ENCODE measurements around the gene TTC24.
"Not testable (repeated sequence)": the region's sequence is repeated elsewhere in the genome, so short reads cannot be mapped to it uniquely, and the experiment has no call there.

The TTC24 gene

DNA sequence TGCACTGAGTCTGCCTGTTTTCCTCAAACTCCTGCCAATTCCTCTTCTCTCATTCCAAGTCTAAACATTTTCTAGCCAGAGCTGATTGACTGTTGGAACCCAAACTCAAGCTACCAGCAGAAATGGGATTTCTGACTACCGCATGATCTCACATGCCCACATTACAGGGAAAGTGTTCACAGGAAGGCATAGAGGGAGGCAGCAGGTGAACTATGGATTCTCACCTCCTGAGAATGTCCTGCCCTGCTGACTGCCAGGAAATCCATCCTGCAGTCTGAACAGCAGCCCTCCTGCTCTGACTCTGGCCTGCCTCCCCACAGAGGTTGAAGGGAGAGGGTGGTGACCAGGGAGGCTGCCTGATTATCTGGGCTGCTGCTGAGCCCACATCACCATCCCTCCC, 29.7 kb upstream of the TTC24 start:
- H3K4me1 Mint-ChIP-seq (ENCODE audit: low read depth): peaks cover 5% of the 10 kb centered on the region
- no peaks in the 10 kb centered on the region for H3K36me3 Mint-ChIP-seq (ENCODE audit: low read depth)
- no peaks in the 10 kb centered on the region for H3K27me3 Mint-ChIP-seq
- no peak for DNase-seq
- no peak overlapping the region for H3K4me3 Mint-ChIP-seq
- no peaks in the 10 kb centered on the region for H3K9me3 Mint-ChIP-seq
- H3K27ac Mint-ChIP-seq: no peak overlapping the region

DNA sequence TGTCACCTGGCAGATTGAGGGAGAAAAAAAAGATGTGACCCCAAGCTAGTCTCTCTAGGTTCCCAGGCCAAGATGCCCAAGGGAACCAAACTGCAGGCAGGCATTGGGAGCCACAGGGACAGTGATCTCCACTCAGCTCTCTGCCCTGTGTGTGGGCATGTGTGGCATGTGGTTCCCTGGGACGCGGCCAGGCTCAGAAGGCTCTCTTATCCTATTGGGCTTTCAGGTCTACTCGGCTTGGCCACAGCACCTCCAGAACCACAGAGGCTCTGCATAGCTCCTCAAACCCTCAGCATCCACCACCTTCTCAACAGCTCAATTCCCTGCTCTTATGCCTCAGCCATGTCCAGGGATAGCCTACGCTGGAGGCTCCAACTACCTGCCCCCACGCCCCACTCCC, 29.2 kb upstream of the TTC24 start:
- H3K4me1 Mint-ChIP-seq (ENCODE audit: low read depth): peaks cover 5% of the 10 kb centered on the region
- no peak overlapping the region for H3K27ac Mint-ChIP-seq
- H3K4me3 Mint-ChIP-seq: no peak overlapping the region
- no peak for DNase-seq
- H3K9me3 Mint-ChIP-seq: no peaks in the 10 kb centered on the region
- no peaks in the 10 kb centered on the region for H3K27me3 Mint-ChIP-seq
- H3K36me3 Mint-ChIP-seq (ENCODE audit: low read depth): no peaks in the 10 kb centered on the region

DNA sequence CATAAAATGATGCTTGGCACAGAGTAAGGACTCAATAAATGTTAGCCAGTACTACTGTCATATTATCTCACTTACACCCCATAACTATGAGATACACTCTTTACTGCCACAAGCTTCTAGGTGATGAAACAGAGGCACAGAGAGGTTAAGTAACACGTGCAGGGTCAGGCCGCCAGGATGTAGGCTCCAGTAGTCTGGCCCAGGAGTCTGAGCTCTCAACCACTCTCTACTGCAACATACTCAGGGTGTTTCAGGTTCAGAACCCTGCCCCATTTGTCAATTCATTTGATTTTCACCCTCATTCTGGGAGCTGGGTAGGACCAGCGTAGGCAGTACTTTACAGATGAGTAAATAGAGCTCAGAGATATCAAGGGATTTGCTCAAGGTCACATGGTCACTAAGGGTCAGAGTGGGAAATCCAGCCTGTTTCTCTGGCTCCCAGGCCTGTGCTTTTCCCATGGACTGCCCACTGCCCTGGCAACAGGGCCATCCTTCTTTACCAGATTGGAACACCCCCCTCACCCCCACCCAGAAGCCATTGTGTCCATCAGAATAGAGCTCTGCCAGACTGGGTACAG, 28.4 kb upstream of the TTC24 start:
- no peak overlapping the region for H3K27ac Mint-ChIP-seq
- H3K4me3 Mint-ChIP-seq: no peak overlapping the region
- no peaks in the 10 kb centered on the region for H3K27me3 Mint-ChIP-seq
- DNase-seq: no peak
- H3K36me3 Mint-ChIP-seq (ENCODE audit: low read depth): no peaks in the 10 kb centered on the region
- H3K4me1 Mint-ChIP-seq (ENCODE audit: low read depth): peaks cover 5% of the 10 kb centered on the region
- no peaks in the 10 kb centered on the region for H3K9me3 Mint-ChIP-seq

DNA sequence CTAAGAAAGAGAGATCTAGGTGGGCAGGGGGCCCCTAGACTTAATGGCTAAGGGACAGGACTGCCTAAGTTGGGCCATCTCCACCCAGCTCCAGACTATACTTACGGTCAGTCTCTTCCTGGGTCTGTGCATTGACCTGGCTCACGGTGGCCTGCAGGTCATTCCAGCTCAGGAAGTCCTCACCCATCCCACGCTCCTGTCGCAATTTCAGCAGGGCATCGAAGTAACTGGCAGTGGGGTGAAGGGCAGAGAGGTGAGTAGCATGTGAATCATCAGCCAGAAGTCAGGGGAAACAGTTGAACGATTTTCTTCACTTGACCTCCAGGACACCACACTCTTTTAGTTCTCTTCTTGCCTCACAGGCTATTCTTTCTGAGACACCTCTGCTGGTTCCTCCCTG, 27.7 kb upstream of the TTC24 start:
- no peak overlapping the region for H3K4me3 Mint-ChIP-seq
- H3K27me3 Mint-ChIP-seq: no peaks in the 10 kb centered on the region
- no peaks in the 10 kb centered on the region for H3K36me3 Mint-ChIP-seq (ENCODE audit: low read depth)
- peaks cover 5% of the 10 kb centered on the region for H3K4me1 Mint-ChIP-seq (ENCODE audit: low read depth)
- no peak for DNase-seq
- no peaks in the 10 kb centered on the region for H3K9me3 Mint-ChIP-seq
- no peak overlapping the region for H3K27ac Mint-ChIP-seq

DNA sequence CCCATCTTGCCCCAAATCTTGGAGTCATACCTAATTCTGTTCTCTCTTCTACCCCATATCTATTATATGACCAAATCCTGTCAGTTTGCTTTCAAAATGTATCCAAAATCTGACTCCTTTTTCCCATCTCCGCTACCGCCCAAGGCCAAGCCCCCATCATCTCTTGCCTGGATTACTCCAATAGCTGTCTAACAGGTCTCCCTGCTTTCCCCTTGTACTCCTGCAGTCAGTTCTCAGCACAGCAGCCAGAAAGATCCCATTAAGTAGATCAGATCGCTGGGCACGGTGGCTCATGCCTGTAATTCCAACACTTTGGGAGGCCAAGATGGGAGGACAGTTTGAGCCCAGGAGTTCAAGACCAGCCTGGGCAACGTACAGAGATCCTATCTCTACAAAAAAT, 27.0 kb upstream of the TTC24 start:
- Mint-ChIP-seq H3K4me1 (ENCODE audit: low read depth) (peaks cover 5% of the 10 kb centered on the region), H3K36me3 (ENCODE audit: low read depth) (no peaks in the 10 kb centered on the region), H3K4me3 (no peak overlapping the region), H3K27me3 (no peaks in the 10 kb centered on the region), H3K9me3 (no peaks in the 10 kb centered on the region), H3K27ac (no peak overlapping the region)
- DNase-seq: no peak

DNA sequence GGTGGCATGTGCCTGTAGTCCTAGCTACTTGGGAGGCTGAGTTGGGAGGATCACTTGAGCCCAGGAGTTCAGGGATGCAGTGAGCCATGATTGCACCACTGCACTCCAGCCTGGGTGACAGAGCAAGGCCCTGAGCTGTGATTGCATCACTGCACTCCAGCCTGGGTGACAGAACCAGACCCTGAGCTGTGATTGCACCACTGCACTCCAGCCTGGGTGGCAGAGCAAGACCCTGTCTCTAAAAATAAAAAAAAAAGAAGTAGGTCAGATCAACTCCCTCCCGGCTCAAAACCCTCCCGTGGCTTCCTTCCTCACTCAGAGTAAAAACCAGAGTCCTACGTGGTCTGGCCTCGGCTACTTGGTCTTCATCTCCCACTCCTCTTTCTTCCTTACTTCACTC, 26.6 kb upstream of the TTC24 start:
- not testable (repeated sequence) for H3K4me1 Mint-ChIP-seq (ENCODE audit: low read depth); H3K27me3 Mint-ChIP-seq; H3K27ac Mint-ChIP-seq; H3K36me3 Mint-ChIP-seq (ENCODE audit: low read depth); H3K4me3 Mint-ChIP-seq; H3K9me3 Mint-ChIP-seq; DNase-seq

DNA sequence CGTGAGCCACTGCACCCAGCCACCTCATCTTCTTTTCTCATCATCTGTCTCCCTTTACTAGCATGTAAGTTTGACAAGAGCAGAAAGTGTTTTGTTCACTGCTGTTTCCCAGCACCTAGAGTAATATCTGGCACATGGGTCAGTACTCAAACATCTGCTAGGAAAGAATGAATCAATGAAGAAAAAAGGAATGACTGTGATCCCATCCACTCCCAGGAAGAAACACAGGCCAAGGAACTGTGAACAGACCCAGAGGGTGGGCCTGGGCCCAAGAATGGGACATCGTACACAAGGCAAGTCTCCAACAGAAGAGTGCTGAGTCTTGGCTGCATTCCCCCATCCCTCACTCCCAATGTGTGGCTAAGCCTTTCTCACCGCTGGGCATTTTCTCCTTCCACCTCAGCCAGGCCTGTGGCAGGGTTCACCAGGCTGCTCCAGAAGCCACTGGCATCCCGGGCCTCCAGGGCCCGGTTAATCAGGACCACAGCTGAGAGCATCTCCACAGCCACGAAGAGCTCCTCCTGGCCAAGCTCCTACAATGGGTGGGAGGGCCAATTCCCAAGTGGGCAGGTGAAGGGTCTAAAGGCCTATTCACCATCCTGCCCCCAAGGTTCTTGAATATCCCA, 25.6 kb upstream of the TTC24 start:
- Mint-ChIP-seq H3K9me3 (no peaks in the 10 kb centered on the region), H3K4me3 (no peak overlapping the region), H3K4me1 (ENCODE audit: low read depth) (peaks cover 5% of the 10 kb centered on the region), H3K27me3 (no peaks in the 10 kb centered on the region), H3K36me3 (ENCODE audit: low read depth) (no peaks in the 10 kb centered on the region), H3K27ac (no peak overlapping the region)
- no peak for DNase-seq

DNA sequence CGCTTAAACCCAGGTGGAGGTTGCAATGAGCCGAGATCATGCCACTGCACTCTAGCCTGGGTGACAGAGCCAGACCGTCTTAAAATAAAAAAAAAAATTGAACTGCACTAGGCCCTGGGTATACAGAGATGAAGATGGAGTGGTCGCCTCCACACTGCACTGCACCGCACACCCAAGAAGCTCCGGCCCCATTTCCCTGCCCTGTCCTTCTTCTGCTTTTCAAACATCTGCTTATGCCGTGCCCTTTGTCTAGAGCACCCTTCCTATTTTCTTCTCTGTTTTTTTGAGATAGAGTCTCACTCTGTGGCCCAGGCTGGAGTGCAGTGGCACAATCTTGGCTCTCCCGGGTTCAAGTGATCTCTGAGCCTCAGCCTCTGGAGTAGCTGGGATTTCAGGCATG, 24.6 kb upstream of the TTC24 start:
- no peaks in the 10 kb centered on the region for H3K36me3 Mint-ChIP-seq (ENCODE audit: low read depth)
- no peak overlapping the region for H3K4me3 Mint-ChIP-seq
- H3K4me1 Mint-ChIP-seq (ENCODE audit: low read depth): peaks cover 5% of the 10 kb centered on the region
- no peaks in the 10 kb centered on the region for H3K9me3 Mint-ChIP-seq
- H3K27ac Mint-ChIP-seq: no peak overlapping the region
- no peak for DNase-seq
- no peaks in the 10 kb centered on the region for H3K27me3 Mint-ChIP-seq

DNA sequence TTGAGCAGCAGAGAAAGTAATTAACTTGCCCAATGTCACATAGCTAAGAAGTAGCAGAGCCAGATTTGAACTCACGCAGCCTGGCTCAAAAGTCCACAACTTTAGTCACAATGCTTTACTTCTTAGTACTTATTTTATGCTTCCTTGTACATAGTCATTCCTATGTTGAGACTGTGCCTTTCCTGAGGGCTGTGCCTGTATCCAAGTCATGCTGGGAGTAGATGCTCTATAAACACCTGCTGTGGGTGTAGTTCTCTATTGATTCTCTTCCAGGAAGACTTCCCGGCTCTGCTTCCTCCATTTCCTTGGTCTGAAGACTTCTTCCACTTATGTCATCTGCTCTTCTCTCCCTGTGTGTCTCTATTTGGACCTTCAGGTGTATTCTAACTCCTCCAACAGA, 23.8 kb upstream of the TTC24 start:
- no peak overlapping the region for H3K27ac Mint-ChIP-seq
- H3K4me1 Mint-ChIP-seq (ENCODE audit: low read depth): peaks cover 5% of the 10 kb centered on the region
- DNase-seq: no peak
- no peak overlapping the region for H3K4me3 Mint-ChIP-seq
- no peaks in the 10 kb centered on the region for H3K27me3 Mint-ChIP-seq
- no peaks in the 10 kb centered on the region for H3K36me3 Mint-ChIP-seq (ENCODE audit: low read depth)
- H3K9me3 Mint-ChIP-seq: no peaks in the 10 kb centered on the region

DNA sequence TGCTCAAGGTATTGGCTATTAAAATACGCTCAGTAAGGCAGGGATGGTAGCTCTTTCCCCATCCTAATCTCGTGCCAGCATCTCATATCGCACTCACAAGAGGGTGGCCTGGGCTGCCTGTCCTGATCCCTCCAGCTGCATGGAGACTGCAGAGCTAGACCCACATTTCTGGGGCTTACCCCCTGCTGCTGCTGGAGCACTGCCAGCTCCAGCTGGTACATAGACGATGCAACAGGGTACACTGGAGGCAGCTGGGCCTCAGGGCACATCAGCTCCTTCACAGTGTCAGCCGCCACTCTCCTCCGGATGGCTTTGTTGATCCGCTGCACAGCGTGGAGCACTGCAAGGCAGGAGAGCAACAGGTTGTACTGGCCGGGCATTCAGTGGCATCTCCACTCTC, 23.2 kb upstream of the TTC24 start:
- DNase-seq: no peak
- Mint-ChIP-seq H3K9me3 (no peaks in the 10 kb centered on the region), H3K36me3 (ENCODE audit: low read depth) (no peaks in the 10 kb centered on the region), H3K27me3 (no peaks in the 10 kb centered on the region), H3K27ac (no peak overlapping the region), H3K4me1 (ENCODE audit: low read depth) (peaks cover 5% of the 10 kb centered on the region), H3K4me3 (no peak overlapping the region)

DNA sequence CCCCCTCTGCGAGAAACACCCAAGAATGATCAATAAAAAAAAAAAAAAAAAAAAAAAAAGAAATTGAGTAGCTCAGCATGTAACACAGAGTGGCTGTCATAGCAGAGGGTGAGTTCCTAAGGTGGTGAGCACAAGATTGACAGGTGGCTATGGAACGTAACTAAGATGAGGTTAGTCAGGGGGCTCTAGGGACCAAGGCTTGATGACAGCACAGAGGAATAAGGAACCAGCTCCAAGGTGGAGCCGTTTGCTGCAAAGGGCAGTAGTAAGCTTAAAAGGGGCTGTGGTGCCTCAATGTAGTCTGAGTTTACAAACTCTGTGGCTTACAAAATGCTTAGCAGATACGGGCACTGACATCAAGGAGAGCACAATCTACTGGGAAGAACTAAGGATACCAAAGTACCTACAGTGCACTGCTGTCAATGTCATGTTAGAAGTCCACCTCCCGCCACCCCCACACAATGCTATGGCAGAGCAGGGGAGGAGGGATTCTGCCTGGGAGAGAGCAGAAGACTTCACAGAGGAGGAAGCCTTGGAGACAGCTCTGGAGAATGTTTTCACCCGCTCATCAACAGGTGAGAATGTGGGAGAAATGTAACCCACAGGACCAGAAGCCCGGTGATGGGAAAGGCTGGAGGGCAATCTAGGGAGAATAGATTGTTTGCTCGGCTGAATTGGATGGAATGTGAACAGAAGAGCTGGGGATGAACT, 20.3 kb upstream of the TTC24 start:
- no peaks in the 10 kb centered on the region for H3K4me1 Mint-ChIP-seq (ENCODE audit: low read depth)
- no peak for DNase-seq
- no peak overlapping the region for H3K27ac Mint-ChIP-seq
- H3K4me3 Mint-ChIP-seq: no peak overlapping the region
- H3K9me3 Mint-ChIP-seq: no peaks in the 10 kb centered on the region
- no peaks in the 10 kb centered on the region for H3K27me3 Mint-ChIP-seq
- H3K36me3 Mint-ChIP-seq (ENCODE audit: low read depth): no peaks in the 10 kb centered on the region

DNA sequence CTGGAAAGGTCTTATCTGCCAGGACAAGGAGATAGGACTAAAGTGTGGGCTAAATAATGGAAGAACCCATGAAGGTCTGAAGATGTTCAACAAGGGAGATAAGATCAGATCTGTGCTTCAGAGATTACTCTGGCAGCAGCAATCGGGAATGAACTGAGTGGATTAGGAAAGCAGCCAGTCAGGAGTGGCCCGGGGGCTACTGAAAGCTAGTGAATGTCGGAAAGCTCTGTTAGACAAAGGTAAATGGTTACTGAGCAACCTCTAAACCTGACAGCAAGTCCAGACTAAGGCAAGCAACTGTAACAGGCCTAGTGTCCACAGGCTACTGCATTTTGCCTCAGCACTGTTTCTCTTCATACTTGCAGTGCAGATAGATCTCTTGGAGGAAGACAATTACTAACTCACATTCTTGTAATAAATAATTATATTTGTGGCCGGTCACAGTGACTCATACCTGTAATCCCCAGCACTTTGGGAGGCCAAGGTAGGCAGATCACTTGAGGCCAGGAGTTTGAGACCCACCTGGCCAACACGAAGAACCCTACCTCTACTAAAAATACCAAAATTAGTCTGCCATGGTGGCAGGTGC, 19.6 kb upstream of the TTC24 start:
- Mint-ChIP-seq H3K9me3 (no peaks in the 10 kb centered on the region), H3K27me3 (no peaks in the 10 kb centered on the region), H3K4me1 (ENCODE audit: low read depth) (no peaks in the 10 kb centered on the region), H3K36me3 (ENCODE audit: low read depth) (no peaks in the 10 kb centered on the region), H3K4me3 (no peak overlapping the region), H3K27ac (no peak overlapping the region)
- no peak for DNase-seq

DNA sequence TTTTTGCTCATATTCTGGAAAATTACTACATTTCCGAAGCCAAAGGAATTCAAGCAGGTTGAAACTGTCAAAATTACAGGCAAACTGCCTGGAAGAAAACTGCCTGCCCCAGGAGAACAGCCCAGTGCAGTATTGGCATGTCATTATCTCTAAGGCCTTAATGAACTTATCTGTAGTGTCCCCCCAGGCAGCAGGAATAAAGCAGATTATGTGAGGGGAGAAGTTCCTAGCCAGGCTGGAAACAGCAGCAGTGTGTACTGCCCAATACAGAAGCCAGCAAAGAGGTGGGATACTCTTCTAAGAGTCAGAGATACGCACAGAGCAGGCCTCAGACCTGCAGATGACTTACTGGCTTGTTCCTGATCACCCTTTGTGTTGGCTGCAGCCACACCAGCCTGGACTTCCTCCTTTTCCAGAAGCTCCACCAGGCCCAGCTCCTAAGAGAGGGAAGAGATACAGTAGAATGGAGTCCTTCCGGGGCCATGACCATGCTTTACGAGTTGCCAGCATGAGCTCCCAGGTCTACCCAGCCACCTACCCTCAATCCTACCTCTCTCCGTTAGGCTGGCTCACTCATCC, 18.8 kb upstream of the TTC24 start:
- no peaks in the 10 kb centered on the region for H3K4me1 Mint-ChIP-seq (ENCODE audit: low read depth)
- no peaks in the 10 kb centered on the region for H3K36me3 Mint-ChIP-seq (ENCODE audit: low read depth)
- H3K4me3 Mint-ChIP-seq: no peak overlapping the region
- no peaks in the 10 kb centered on the region for H3K27me3 Mint-ChIP-seq
- DNase-seq: no peak
- no peak overlapping the region for H3K27ac Mint-ChIP-seq
- H3K9me3 Mint-ChIP-seq: no peaks in the 10 kb centered on the region

DNA sequence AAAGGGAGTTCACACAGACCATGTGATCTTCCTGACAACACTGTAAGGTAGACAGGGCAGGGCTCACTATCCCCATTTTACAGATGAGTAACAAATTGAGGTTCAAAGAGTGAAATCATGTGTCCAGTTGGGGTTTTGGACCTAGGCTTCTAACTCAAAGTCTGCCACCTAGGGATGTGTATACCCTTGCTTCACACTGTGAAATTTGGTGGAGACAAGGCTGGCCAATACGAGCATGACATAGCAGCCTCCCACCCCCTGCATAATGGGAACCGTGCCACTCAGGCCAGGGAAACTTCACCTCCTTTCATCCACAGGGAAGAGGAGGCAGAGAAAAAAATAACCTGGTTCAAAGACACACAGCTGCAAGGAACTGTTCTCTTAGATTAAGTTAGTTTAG, 14.0 kb upstream of the TTC24 start:
- DNase-seq: no peak
- no peak overlapping the region for H3K27ac Mint-ChIP-seq
- H3K27me3 Mint-ChIP-seq: peaks cover under 1% of the 10 kb centered on the region
- no peaks in the 10 kb centered on the region for H3K4me1 Mint-ChIP-seq (ENCODE audit: low read depth)
- H3K9me3 Mint-ChIP-seq: no peaks in the 10 kb centered on the region
- H3K36me3 Mint-ChIP-seq (ENCODE audit: low read depth): no peaks in the 10 kb centered on the region
- H3K4me3 Mint-ChIP-seq: no peak overlapping the region

DNA sequence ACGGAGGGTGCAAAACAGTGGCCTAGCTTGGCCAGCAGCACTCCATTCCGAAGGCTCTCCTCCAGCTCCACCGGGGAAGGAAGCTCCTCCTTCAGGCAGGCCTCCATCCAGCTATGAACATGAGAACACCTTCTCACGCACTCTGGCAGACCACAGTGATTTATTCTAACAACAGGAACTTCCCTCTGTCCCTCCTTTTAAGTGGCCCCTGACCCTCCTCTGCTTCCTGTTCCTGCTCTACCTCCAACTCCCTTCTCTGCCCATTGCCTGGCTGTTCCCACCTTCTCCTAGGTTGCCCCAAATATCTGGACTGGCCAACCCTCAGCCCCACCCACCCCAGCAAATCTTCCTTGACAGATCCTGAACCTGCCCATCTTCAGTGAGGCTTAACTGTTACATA, 13.1 kb upstream of the TTC24 start:
- Mint-ChIP-seq H3K4me1 (ENCODE audit: low read depth) (peaks cover 7% of the 10 kb centered on the region), H3K4me3 (no peak overlapping the region), H3K27me3 (peaks cover 9% of the 10 kb centered on the region), H3K9me3 (no peaks in the 10 kb centered on the region), H3K36me3 (ENCODE audit: low read depth) (no peaks in the 10 kb centered on the region), H3K27ac (no peak overlapping the region)
- no peak for DNase-seq

Data from activated T-cell treated with anti-CD3 and anti-CD28 coated beads, Interleukin-2, amount 50 U/mL, for 24 hours (primary cell).